Thymus (tissue), 11 donors: ENCODE results near the gene C19orf85. TPM values are rescaled to one million over a fixed set of nuclear protein-coding genes. Genes with fewer than 3 reads are reported as not detected.
A peak's percentile ranks its signal among the peaks of the same experiment; 100 is the strongest.
"Not testable (repeated sequence)": the region's sequence is repeated elsewhere in the genome, so short reads cannot be mapped to it uniquely, and the experiment has no call there.

ENCODE experiments used
- DNase-seq, 9 donors: peaks; one replicate each; pipeline ENCODE4 v3.0.0-alpha.2; 2013; ENCODE audit warnings: low spot score in 9 of 9, low read depth in 6 of 9, missing footprints in 1 of 9
- H3K27ac ChIP-seq, 2 donors: one replicate each; pipeline ENCODE4 v1.5.1; 2013; ENCODE audit warnings: control low read depth in 1 of 2, low read depth in 1 of 2, low read length in 1 of 2, mild to moderate bottlenecking in 1 of 2, moderate library complexity in 1 of 2
- H3K27me3 ChIP-seq, 2 donors: one replicate each; pipeline ENCODE4 v1.5.1; 2013; ENCODE audit warnings: low read length in 1 of 2; ENCODE audit not compliant: control insufficient read depth in 2 of 2, insufficient read depth in 1 of 2
- H3K36me3 ChIP-seq, 2 donors: one replicate each; pipeline ENCODE4 v1.5.1; 2013; ENCODE audit warnings: low read length in 1 of 2, mild to moderate bottlenecking in 1 of 2, moderate library complexity in 1 of 2; ENCODE audit not compliant: control insufficient read depth in 2 of 2, insufficient read depth in 2 of 2
- H3K4me1 ChIP-seq, 2 donors: one replicate each; pipeline ENCODE4 v1.5.1; 2013; ENCODE audit warnings: low read length in 2 of 2; ENCODE audit not compliant: control insufficient read depth in 2 of 2, insufficient read depth in 2 of 2
- H3K4me3 ChIP-seq, 2 donors: one replicate each; pipeline ENCODE4 v1.5.1; 2013; ENCODE audit warnings: low read length in 2 of 2, control low read depth in 1 of 2, mild to moderate bottlenecking in 1 of 2
- H3K9me3 ChIP-seq, 2 donors: one replicate each; pipeline ENCODE4 v1.5.1; 2013; ENCODE audit warnings: low read length in 1 of 2, mild to moderate bottlenecking in 1 of 2; ENCODE audit not compliant: control insufficient read depth in 2 of 2, insufficient read depth in 1 of 2
- WGBS: extraction: QIAGEN DNeasy Blood & Tissue Kit; methylation state at CpG from one replicate; pipeline ENCODE4 v1.1.7; 2013; 5-methylcytosine and 5-hydroxymethylcytosine counted together
- polyA plus RNA-seq: library from polyadenylated mRNA; stranded (reverse); fragments of 200-250 nt; gene quantifications from one replicate; pipeline ENCODE4 v1.2.3, GENCODE V29; 2013
- total RNA-seq: library from RNA; stranded (reverse); fragments of 120-200 nt; gene quantifications from one replicate; pipeline ENCODE4 v1.2.4, GENCODE V29; 2013
- donor health status: healthy.

C19orf85 gene
- total and polyA plus RNA-seq, 2 donors: not detected

- peaks cover 3 to 26% of the 10 kb centered on the region in 2 donors for H3K4me1 ChIP-seq
- peaks cover 0 to 22% of the 10 kb centered on the region in 2 donors for H3K9me3 ChIP-seq
- peaks cover 8 to 25% of the 10 kb centered on the region in 2 donors for H3K36me3 ChIP-seq
- 75% methylated on average over 2 of the region's 2 CpGs for WGBS
- H3K4me3 ChIP-seq: no peak overlapping the region
- no peak overlapping the region for H3K27ac ChIP-seq
- H3K27me3 ChIP-seq: peaks cover 0 to 13% of the 10 kb centered on the region in 2 donors
- DNase-seq: no peak
These were observed 33.8 kb upstream of the C19orf85 start for GRCh38 chr19:55498246-55498840.

GRCh38 chr19:55497763-55498162 lies 33.2 kb upstream of the C19orf85 start:
- DNase-seq: no peak

GRCh38 chr19:55496820-55497219 lies 32.3 kb upstream of the C19orf85 start:
- WGBS: 90% methylated on average over 10 of the region's 10 CpGs
- peaks cover 0 to 16% of the 10 kb centered on the region in 2 donors for H3K9me3 ChIP-seq
- not testable (repeated sequence) for DNase-seq, H3K4me3 ChIP-seq, H3K27ac ChIP-seq
- peaks cover 13 to 37% of the 10 kb centered on the region in 2 donors for H3K4me1 ChIP-seq
- H3K36me3 ChIP-seq: peaks cover 8 to 24% of the 10 kb centered on the region in 2 donors
- H3K27me3 ChIP-seq: peaks cover 0 to 21% of the 10 kb centered on the region in 2 donors

More at GRCh38 chr19:55497763-55498162, 33.2 kb upstream of the C19orf85 start:
- no peak overlapping the region for H3K27ac ChIP-seq
- peaks cover 8 to 25% of the 10 kb centered on the region in 2 donors for H3K36me3 ChIP-seq
- H3K9me3 ChIP-seq: peaks cover 0 to 17% of the 10 kb centered on the region in 2 donors
- no peak overlapping the region for H3K4me3 ChIP-seq
- WGBS: 94% methylated on average over 13 of the region's 13 CpGs
- peaks cover 3 to 27% of the 10 kb centered on the region in 2 donors for H3K4me1 ChIP-seq
- peaks cover 0 to 18% of the 10 kb centered on the region in 2 donors for H3K27me3 ChIP-seq

GRCh38 chr19:55495646-55496349 lies 31.2 kb upstream of the C19orf85 start:
- Histone ChIP-seq H3K9me3 (peaks cover 0 to 6% of the 10 kb centered on the region in 2 donors), H3K27me3 (peaks cover 0 to 27% of the 10 kb centered on the region in 2 donors), H3K4me1 (peaks cover 15 to 45% of the 10 kb centered on the region in 2 donors), H3K4me3 (no peak overlapping the region), H3K27ac (no peak overlapping the region), H3K36me3 (peaks cover 8 to 14% of the 10 kb centered on the region in 2 donors)
- DNase-seq: no peak
- WGBS: 95% methylated on average over 11 of the region's 11 CpGs

- no peaks in the 10 kb centered on the region for H3K9me3 ChIP-seq
- H3K27ac ChIP-seq: no peak overlapping the region
- H3K4me1 ChIP-seq: peaks cover 18 to 49% of the 10 kb centered on the region in 2 donors
- peaks cover 0 to 34% of the 10 kb centered on the region in 2 donors for H3K27me3 ChIP-seq
- 55% methylated on average over 22 of the region's 22 CpGs for WGBS
- peak in 1 of 9 donors; percentile 33 for DNase-seq
- H3K36me3 ChIP-seq: peaks cover 0 to 5% of the 10 kb centered on the region in 2 donors
- no peak overlapping the region for H3K4me3 ChIP-seq
These were observed 29.7 kb upstream of the C19orf85 start for GRCh38 chr19:55494172-55494761.

- Histone ChIP-seq H3K27ac (no peak overlapping the region), H3K27me3 (peaks cover 0 to 34% of the 10 kb centered on the region in 2 donors), H3K36me3 (no peaks in the 10 kb centered on the region), H3K9me3 (no peaks in the 10 kb centered on the region), H3K4me1 (peaks cover 19 to 49% of the 10 kb centered on the region in 2 donors), H3K4me3 (no peak overlapping the region)
- no peak for DNase-seq
- 67% methylated on average over 38 of the region's 38 CpGs for WGBS
These were observed 29.2 kb upstream of the C19orf85 start for GRCh38 chr19:55493645-55494171.

GRCh38 chr19:55493052-55493644 lies 28.6 kb upstream of the C19orf85 start:
- Histone ChIP-seq H3K4me3 (no peak overlapping the region), H3K27me3 (peaks cover 0 to 34% of the 10 kb centered on the region in 2 donors), H3K27ac (no peak overlapping the region), H3K36me3 (no peaks in the 10 kb centered on the region), H3K4me1 (peaks cover 19 to 47% of the 10 kb centered on the region in 2 donors), H3K9me3 (no peaks in the 10 kb centered on the region)
- WGBS: 76% methylated on average over 18 of the region's 18 CpGs
- no peak for DNase-seq

GRCh38 chr19:55492362-55492944 lies 27.9 kb upstream of the C19orf85 start:
- Histone ChIP-seq H3K4me3 (no peak overlapping the region), H3K27me3 (peaks cover 0 to 34% of the 10 kb centered on the region in 2 donors), H3K27ac (peak overlapping the region in 1 of 2 donors; percentile 60), H3K36me3 (peaks cover 0 to 1% of the 10 kb centered on the region in 2 donors), H3K4me1 (peaks cover 25 to 51% of the 10 kb centered on the region in 2 donors), H3K9me3 (peaks cover 0 to 2% of the 10 kb centered on the region in 2 donors)
- DNase-seq: peak in 1 of 9 donors; percentile 48
- 59% methylated on average over 12 of the region's 12 CpGs for WGBS
